ENCODE data around the gene DARS2.
"Not testable (repeated sequence)": the region's sequence is repeated elsewhere in the genome, so short reads cannot be mapped to it uniquely, and the experiment has no call there.

Gene DARS2

GRCh38 chr1:173824315-173825081 is at the start of gene DARS2, which contains the start of gene CENPL:
Gene DARS2, plus strand, starts transcription at chr1:173824673. Its CDS starts 557 bp downstream, at chr1:173825230.
Gene CENPL, minus strand, starts transcription at chr1:173824883. Its CDS starts 13,584 bp downstream, at chr1:173811299.
- DNase-seq = peak; percentile 94

- DNase-seq = no peak
Measured at GRCh38 chr1:173775578-173776226, 48.8 kb upstream of the DARS2 start.

- DNase-seq = no peak
Measured at GRCh38 chr1:173779936-173780335, 44.5 kb upstream of the DARS2 start.

- no peak for DNase-seq
Measured at GRCh38 chr1:173784997-173785396, 39.5 kb upstream of the DARS2 start.

- DNase-seq = no peak
Measured at GRCh38 chr1:173789841-173790240, 34.6 kb upstream of the DARS2 start.

- no peak for DNase-seq
Measured at GRCh38 chr1:173798078-173798477, 26.4 kb upstream of the DARS2 start.

GRCh38 chr1:173799995-173800394 is 24.5 kb upstream of the DARS2 start:
- not testable (repeated sequence) for DNase-seq

- no peak for DNase-seq
Measured at GRCh38 chr1:173802961-173803360, 21.5 kb upstream of the DARS2 start.

- DNase-seq = not testable (repeated sequence)
Measured at GRCh38 chr1:173813654-173814053, 10.8 kb upstream of the DARS2 start.

GRCh38 chr1:173818459-173818858 is 6.0 kb upstream of the DARS2 start:
- DNase-seq = no peak

GRCh38 chr1:173821680-173822079 is 2.8 kb upstream of the DARS2 start:
- DNase-seq = no peak

GRCh38 chr1:173823781-173824314 is 625 bp upstream of the DARS2 start:
- DNase-seq = no peak

- DNase-seq = no peak
Measured at GRCh38 chr1:173827611-173828010, 3.1 kb downstream of the DARS2 start.

- no peak for DNase-seq
Measured at GRCh38 chr1:173832748-173833147, 8.3 kb downstream of the DARS2 start.

GRCh38 chr1:173852105-173852504 is 27.6 kb downstream of the DARS2 start:
- no peak for DNase-seq

GRCh38 chr1:173853074-173853473 is 28.6 kb downstream of the DARS2 start:
- no peak for DNase-seq

GRCh38 chr1:173856014-173856413 is 31.5 kb downstream of the DARS2 start:
- DNase-seq = no peak

- no peak for DNase-seq
Measured at GRCh38 chr1:173856903-173857302, 32.4 kb downstream of the DARS2 start.

- no peak for DNase-seq
Measured at GRCh38 chr1:173857363-173857917, 33.0 kb downstream of the DARS2 start.

GRCh38 chr1:173859547-173859946 is 35.1 kb downstream of the DARS2 start:
- DNase-seq = not testable (repeated sequence)

GRCh38 chr1:173860065-173860464 is 35.6 kb downstream of the DARS2 start:
- DNase-seq = no peak

- DNase-seq = no peak
Measured at GRCh38 chr1:173861731-173862145, 37.3 kb downstream of the DARS2 start.

GRCh38 chr1:173862146-173862768 is 37.8 kb downstream of the DARS2 start:
- not testable (repeated sequence) for DNase-seq

Measured in CD4-positive, alpha-beta T cell treated with Interleukin-21 for 1 hour (primary cell).